Activated CD4-positive, alpha-beta T cell treated with anti-CD3 and anti-CD28 coated beads for 4 hours (primary cell): ENCODE measurements around the gene ZNF28.
A peak's percentile ranks its signal among the peaks of the same experiment; 100 is the strongest.
"Not testable (repeated sequence)": the region's sequence is repeated elsewhere in the genome, so short reads cannot be mapped to it uniquely, and the experiment has no call there.

ENCODE experiments used
- DNase-seq, 2 donors: peaks; one replicate each; pipeline ENCODE4 v3.0.0-alpha.2; 2020

ZNF28 gene

DNA sequence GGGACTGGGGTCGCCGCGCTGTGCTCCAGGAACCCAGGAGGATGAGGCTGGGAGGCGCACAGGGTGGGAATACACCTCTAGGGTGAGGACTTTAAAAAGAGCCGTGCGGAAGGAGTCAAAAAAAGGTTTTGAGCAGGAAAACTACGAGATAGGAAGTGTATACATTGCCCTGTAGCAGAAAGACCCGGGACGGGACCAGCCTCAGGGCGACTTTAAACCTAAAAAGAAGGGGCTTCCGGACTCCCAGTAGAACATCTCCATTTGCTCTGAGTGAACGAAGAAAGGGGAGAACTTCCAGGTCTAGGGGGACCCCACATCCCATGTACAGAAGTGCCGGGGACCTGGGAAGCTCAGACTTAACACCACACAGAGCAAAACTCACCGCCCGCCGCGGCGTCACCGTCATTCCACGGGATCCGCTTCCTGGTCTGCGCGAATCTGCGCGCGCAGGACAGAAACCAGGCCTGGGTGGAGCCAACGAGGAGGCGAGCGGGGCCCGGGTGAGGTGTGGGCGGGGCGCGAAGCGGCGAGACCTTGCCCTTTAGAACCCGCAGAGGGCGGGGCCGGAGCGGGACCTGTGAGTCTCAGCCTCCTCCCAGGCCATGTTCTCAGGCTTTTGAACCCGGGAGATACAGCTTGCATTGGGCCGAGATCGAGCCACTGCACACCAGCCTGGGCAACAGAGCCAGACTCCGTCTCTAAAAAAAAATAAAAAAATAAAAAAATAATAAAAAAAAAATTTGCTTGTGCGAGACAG, at the start of gene ZNF28:
TSS of gene ZNF28 (minus strand) at position 430 of the 757 bp plus-strand sequence. CDS start 3,675 bp downstream, outside the sequence.
- peak; percentile 56 to 62 for DNase-seq

DNA sequence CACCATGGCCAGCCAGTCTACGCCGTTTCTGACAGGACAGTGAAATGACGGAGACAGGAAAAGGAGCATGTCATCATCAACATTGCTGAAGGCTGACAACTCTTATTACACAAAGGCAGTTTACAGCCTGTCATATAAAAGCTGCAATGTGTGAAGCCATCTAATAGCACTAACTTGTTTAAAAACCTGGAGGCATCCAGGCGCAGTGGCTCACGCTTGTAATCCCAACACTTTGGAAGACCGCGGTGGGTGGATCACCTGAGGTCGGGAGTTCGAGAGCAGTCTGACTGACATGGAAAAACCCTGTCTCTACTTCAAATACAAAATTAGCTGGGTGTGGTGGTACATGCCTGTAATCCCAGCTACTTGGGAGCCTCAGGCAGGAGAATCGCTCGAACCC, 46.6 kb upstream of the ZNF28 start:
- not testable (repeated sequence) for DNase-seq

GRCh38 chr19:52857378-52858191, 36.2 kb upstream of the ZNF28 start, which contains the start of gene ZNF468:
ZNF468 (minus strand) TSS chr19:52857619; CDS start chr19:52854272, 3,347 bp downstream.
- peak; percentile 65 to 66 for DNase-seq

GRCh38 chr19:52856540-52857377, 35.3 kb upstream of the ZNF28 start:
- peak; percentile 1 to 3 for DNase-seq

- DNase-seq: not testable (repeated sequence)
These were observed 25.9 kb upstream of the ZNF28 start for GRCh38 chr19:52847352-52847751.

DNA sequence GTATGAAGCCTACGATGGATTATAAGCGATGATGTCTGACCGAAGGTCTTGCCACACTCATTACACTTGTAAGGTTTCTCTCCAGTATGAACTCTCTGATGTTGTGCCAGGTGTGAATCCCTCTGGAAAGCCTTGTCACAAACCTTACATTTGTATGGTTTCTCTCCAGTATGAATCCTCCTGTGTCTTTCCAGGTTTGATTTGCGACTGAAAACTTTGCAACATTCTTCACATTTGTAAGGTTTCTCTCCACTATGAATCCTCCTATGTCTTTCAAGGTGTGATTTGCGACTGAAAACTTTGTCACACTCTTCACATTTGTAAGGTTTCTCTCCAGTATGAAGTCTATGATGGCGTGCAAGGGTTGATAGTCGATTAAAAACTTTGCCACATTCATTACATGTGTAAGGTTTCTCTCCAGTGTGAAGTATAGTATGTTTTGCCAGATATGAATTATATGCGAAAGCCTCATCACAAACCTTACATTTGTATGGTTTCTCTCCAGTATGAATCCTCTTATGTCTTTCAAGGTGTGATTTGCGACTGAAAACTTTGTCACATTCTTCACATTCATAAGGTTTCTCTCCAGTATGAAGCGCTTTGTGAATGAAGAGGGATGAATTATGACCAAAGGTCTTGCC, 19.5 kb upstream of the ZNF28 start:
- DNase-seq: not testable (repeated sequence)

DNA sequence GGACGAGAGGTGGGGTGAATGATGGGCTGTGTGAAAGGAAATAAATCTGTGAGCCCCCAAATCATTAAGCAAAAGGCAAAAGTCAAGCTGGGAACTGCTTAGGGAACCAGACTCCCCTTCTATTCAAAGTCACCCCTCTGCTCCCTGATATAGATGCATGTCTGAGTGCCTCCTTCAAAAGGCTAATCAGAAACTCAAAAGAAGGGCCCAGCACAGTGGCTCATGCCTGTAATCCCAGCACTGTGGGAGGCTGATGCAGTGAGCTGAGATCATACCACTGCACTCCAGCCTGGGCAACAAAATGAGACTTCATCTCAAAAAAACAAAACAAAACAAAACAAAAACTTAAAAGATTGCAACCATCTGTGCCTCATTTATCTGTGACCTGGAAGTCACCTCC, 12.9 kb upstream of the ZNF28 start:
- DNase-seq: not testable (repeated sequence)

- not testable (repeated sequence) for DNase-seq
These were observed 12.1 kb upstream of the ZNF28 start for GRCh38 chr19:52833541-52833940.

GRCh38 chr19:52829866-52830265, 8.4 kb upstream of the ZNF28 start:
- not testable (repeated sequence) for DNase-seq

DNA sequence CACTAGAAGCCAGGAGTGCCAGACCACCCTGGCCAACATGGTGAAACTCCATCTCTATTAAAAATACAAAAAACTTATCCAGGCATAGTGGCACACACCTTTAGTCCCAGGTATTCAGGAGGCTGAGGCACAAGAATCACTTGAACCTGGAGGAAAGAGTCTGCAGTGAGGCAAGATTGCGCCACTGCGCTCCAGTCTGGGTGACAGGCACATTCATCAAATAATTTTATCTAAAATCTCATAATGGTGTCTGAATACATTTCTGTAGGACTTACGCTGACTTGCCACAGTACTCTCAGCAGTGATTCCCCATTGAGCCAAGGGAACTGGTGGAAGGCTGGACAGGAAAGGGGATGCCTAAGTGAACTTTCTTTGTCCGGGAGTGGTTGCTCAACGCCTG, 4.3 kb upstream of the ZNF28 start:
- DNase-seq: no peak

GRCh38 chr19:52823676-52824075, 2.2 kb upstream of the ZNF28 start:
- DNase-seq: no peak

- peak in 1 of 2 donors; percentile 3 for DNase-seq
These were observed 795 bp downstream of the ZNF28 start for GRCh38 chr19:52820472-52821203.

- DNase-seq: no peak
These were observed 11.6 kb downstream of the ZNF28 start for GRCh38 chr19:52809801-52810200.

- DNase-seq: not testable (repeated sequence)
These were observed 21.3 kb downstream of the ZNF28 start for GRCh38 chr19:52799950-52800640.

GRCh38 chr19:52789440-52789839, 32.0 kb downstream of the ZNF28 start:
- no peak for DNase-seq

DNA sequence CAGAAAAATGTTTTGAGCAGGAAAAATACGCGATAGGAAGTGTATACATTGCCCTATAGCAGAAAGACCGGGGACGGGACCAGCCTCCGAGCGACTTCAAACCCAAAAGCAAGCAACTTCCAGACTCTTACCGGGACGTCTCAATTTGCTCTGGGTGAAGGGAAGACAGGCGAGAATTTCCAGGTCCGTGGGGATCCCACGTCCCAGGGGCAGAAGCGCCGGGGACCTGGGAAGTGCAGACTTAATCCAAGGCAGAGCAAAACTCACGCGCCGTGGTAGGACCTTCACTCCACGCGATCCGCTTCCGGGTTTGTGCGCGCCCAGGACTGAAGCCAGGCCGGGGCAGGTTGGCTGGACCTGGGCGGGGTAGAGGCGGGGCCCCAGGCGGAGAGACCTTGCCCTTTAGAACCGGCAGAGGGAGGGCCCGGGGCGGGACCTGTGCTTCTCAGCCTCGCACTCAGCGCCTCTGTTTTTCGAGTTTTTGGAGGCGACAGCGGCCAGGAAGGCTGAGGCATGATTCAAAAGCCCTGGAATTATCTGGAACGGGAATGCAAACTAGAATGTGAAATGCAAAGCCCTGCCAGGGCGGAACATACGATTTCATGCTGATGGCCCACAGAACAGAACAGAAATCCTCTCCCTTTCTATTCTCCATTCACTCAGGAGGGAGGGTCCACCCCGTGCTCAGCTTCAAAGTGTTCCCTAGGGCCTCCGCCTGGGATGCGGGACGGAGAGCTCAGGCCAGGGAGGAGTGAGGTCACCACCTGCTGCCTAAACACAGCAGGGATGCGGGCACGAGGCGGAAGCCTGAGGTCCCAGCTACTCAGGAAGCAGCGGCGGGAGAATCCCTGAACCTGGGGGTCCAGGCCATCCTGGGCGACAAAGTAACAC, 34.7 kb downstream of the ZNF28 start, which contains the start of gene ZNF600:
TSS of gene ZNF600 (minus strand) at position 328 of the 891 bp plus-strand sequence. CDS start 7,903 bp downstream, outside the sequence.
- peak; percentile 55 to 81 for DNase-seq

DNA sequence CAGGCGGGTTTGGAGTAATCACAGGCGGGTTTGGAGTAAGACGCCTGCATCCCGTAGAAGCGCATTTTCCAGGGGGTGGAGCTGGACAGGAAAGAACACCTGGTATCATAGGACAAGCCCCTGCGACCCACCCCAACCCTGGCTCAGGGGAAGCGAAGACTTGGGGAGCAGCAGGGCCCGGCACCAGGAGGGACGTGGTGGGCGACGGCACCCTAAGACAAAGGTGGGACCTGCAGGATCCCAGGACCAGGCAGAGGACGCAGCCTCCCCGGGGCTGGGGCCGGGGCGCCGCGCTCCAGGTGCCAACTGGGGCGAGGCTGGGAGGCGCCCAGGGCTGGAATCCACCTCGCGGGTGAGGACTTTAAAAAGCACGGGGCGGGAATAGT, 35.4 kb downstream of the ZNF28 start:
- no peak for DNase-seq

- no peak for DNase-seq
These were observed 35.9 kb downstream of the ZNF28 start for GRCh38 chr19:52785506-52785905.

DNA sequence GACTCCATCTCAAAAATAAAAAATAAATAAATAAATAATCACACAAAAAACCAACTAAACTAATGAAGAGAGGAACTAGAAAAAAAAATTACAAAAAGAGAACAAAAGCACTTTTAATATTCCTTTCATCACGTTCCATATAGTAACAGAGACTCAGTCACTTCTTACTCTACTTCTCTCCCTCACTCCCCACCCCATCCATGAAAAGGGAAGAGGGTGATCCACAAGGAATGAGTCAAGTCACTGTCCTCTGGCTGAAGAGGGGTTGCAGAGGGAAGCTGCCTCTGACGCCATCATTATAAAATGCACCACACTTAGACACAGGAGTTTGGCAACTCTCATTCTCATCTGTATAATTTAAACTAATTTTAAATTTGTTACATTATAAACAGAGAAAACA, 38.6 kb downstream of the ZNF28 start:
- not testable (repeated sequence) for DNase-seq

GRCh38 chr19:52778811-52779210, 42.6 kb downstream of the ZNF28 start:
- DNase-seq: peak; percentile 38 to 49
